ENCODE data around the gene DUOX1. TPM values are rescaled to one million over a fixed set of nuclear protein-coding genes. Genes with fewer than 3 reads are reported as not detected.

DUOX1 gene
- total RNA-seq, 6 experiments from 2014 or later: 0.02 to 0.26 (median 0.12) TPM; not detected in 1

- Mint-ChIP-seq H3K4me3 (no peak overlapping the region), H3K9me3 (no peaks in the 10 kb centered on the region), H3K27me3 (ENCODE audit: insufficient read depth) (peaks cover 73% of the 10 kb centered on the region), H3K36me3 (ENCODE audit: low read depth) (no peaks in the 10 kb centered on the region), H3K27ac (no peak overlapping the region), H3K4me1 (ENCODE audit: low read depth) (peaks cover 13% of the 10 kb centered on the region)
- no peak for DNase-seq
- no peak for TF ChIP-seq CTCF (IDR thresholded peaks at IDR 0.05)
Observed at GRCh38 chr15:45113380-45113990, 16.3 kb upstream of the DUOX1 start.

- TF ChIP-seq CTCF (IDR thresholded peaks at IDR 0.05): no peak
- H3K36me3 Mint-ChIP-seq (ENCODE audit: low read depth): no peaks in the 10 kb centered on the region
- no peak within 1 kb of the TSS for H3K27ac Mint-ChIP-seq
- H3K4me1 Mint-ChIP-seq (ENCODE audit: low read depth): peaks cover 13% of the 10 kb centered on the region
- H3K4me3 Mint-ChIP-seq: no peak within 1 kb of the TSS
- no peaks in the 10 kb centered on the region for H3K9me3 Mint-ChIP-seq
- H3K27me3 Mint-ChIP-seq (ENCODE audit: insufficient read depth): peaks cover 74% of the 10 kb centered on the region
- no peak for DNase-seq
Observed at GRCh38 chr15:45114076-45114750, 15.6 kb upstream of the DUOX1 start, which contains the start of the genes DUOX2 and DUOXA2. Gene DUOX2, minus strand, starts transcription at chr15:45114172. Its CDS starts 761 bp downstream, at chr15:45113411. Gene DUOXA2, plus strand, starts transcription at chr15:45114326. Its CDS starts 280 bp downstream, at chr15:45114606.

- TF ChIP-seq CTCF (IDR thresholded peaks at IDR 0.05): no peak
- no peaks in the 10 kb centered on the region for H3K9me3 Mint-ChIP-seq
- no peak overlapping the region for H3K4me3 Mint-ChIP-seq
- no peaks in the 10 kb centered on the region for H3K36me3 Mint-ChIP-seq (ENCODE audit: low read depth)
- H3K27me3 Mint-ChIP-seq (ENCODE audit: insufficient read depth): peaks cover 69% of the 10 kb centered on the region
- peaks cover 13% of the 10 kb centered on the region for H3K4me1 Mint-ChIP-seq (ENCODE audit: low read depth)
- no peak for DNase-seq
- no peak overlapping the region for H3K27ac Mint-ChIP-seq
Observed at GRCh38 chr15:45114751-45115085, 15.1 kb upstream of the DUOX1 start.

GRCh38 chr15:45115312-45115820 is 14.4 kb upstream of the DUOX1 start:
- Mint-ChIP-seq H3K4me3 (no peak overlapping the region), H3K36me3 (ENCODE audit: low read depth) (no peaks in the 10 kb centered on the region), H3K4me1 (ENCODE audit: low read depth) (peaks cover 13% of the 10 kb centered on the region), H3K27me3 (ENCODE audit: insufficient read depth) (peaks cover 65% of the 10 kb centered on the region), H3K9me3 (no peaks in the 10 kb centered on the region), H3K27ac (no peak overlapping the region)
- DNase-seq: no peak
- TF ChIP-seq CTCF (IDR thresholded peaks at IDR 0.05): no peak

- Mint-ChIP-seq H3K4me1 (ENCODE audit: low read depth) (peaks cover 16% of the 10 kb centered on the region), H3K4me3 (no peak overlapping the region), H3K27me3 (ENCODE audit: insufficient read depth) (peaks cover 62% of the 10 kb centered on the region), H3K27ac (no peak overlapping the region), H3K9me3 (no peaks in the 10 kb centered on the region), H3K36me3 (ENCODE audit: low read depth) (no peaks in the 10 kb centered on the region)
- DNase-seq: no peak
- TF ChIP-seq CTCF (IDR thresholded peaks at IDR 0.05): no peak
Observed at GRCh38 chr15:45116006-45116481, 13.8 kb upstream of the DUOX1 start.

Measured in HFFc6 (cell line).